ENCODE measurements around the gene COX7A2.

Gene COX7A2

GRCh38 chr6:75217193-75217592, 26.4 kb downstream of the COX7A2 start:
- DNase-seq (ENCODE audit: extremely low spot score): no peak
- no peak for TF ChIP-seq CTCF (IDR thresholded peaks at IDR 0.05; ENCODE audit: control extremely low read depth, extremely low read depth, low read depth, missing control alignments)
- POLR2A ChIA-PET: no interaction called here
- CTCF ChIA-PET: interaction anchor here (1.5 to 2.3 kb wide), 4 partner anchors 8 to 1484 kb away, joined by 3 to 16 read pairs (median 6); no protein-coding TSS in a partner anchor

- no peak for DNase-seq (ENCODE audit: extremely low spot score)
- CTCF ChIA-PET: interaction anchor here (1.2 to 1.8 kb wide), 2 partner anchors 806 to 1366 kb away, joined by 3 to 5 read pairs; no protein-coding TSS in a partner anchor
- POLR2A ChIA-PET: no interaction called here
- TF ChIP-seq CTCF (IDR thresholded peaks at IDR 0.05; ENCODE audit: control extremely low read depth, extremely low read depth, low read depth, missing control alignments): no peak
These were observed 28.3 kb downstream of the COX7A2 start for GRCh38 chr6:75215291-75215690.

GRCh38 chr6:75213732-75214131, 29.9 kb downstream of the COX7A2 start:
- no peak for DNase-seq (ENCODE audit: extremely low spot score)
- ChIA-PET POLR2A (no interaction called here), CTCF (interaction anchor here (0.8 to 1.0 kb wide), 2 partner anchors 153 to 1475 kb away, joined by 3 read pairs; no protein-coding TSS in a partner anchor)
- peak; percentile 5 for TF ChIP-seq CTCF (IDR thresholded peaks at IDR 0.05; ENCODE audit: control extremely low read depth, extremely low read depth, low read depth, missing control alignments)

- no peak for TF ChIP-seq CTCF (IDR thresholded peaks at IDR 0.05; ENCODE audit: control extremely low read depth, extremely low read depth, low read depth, missing control alignments)
- DNase-seq (ENCODE audit: extremely low spot score): no peak
- ChIA-PET POLR2A (no interaction called here), CTCF (interaction anchor here (0.8 to 1.0 kb wide), 2 partner anchors 152 to 1474 kb away, joined by 3 read pairs; no protein-coding TSS in a partner anchor)
These were observed 30.5 kb downstream of the COX7A2 start for GRCh38 chr6:75213112-75213511.

GRCh38 chr6:75211920-75212590, 31.5 kb downstream of the COX7A2 start:
- POLR2A ChIA-PET: no interaction called here
- no peak for TF ChIP-seq CTCF (IDR thresholded peaks at IDR 0.05; ENCODE audit: control extremely low read depth, extremely low read depth, low read depth, missing control alignments)
- no peak for DNase-seq (ENCODE audit: extremely low spot score)
- CTCF ChIA-PET: interaction anchor here (0.8 to 6.6 kb wide), 25 partner anchors 9 to 1559 kb away, joined by 3 to 89 read pairs (median 4); no protein-coding TSS in a partner anchor

GRCh38 chr6:75210885-75211739, 32.5 kb downstream of the COX7A2 start:
- CTCF ChIA-PET: interaction anchor here (0.8 to 6.6 kb wide), 39 partner anchors 9 to 1565 kb away, joined by 3 to 89 read pairs (median 4); partner anchors contain the start of gene COX7A2
- peak; percentile 73 for TF ChIP-seq CTCF (IDR thresholded peaks at IDR 0.05; ENCODE audit: control extremely low read depth, extremely low read depth, low read depth, missing control alignments)
- DNase-seq (ENCODE audit: extremely low spot score): peak; percentile 40
- POLR2A ChIA-PET: no interaction called here

Measured in GM10248 (cell line).